SK-N-SH (cell line): Measurements from ENCODE around the gene PDZD2.

ENCODE experiments used
- CHD2 ChIP-seq: fragments of 150-350 bp; IDR thresholded peaks from 2 replicates; pipeline ENCODE4 v1.6.1; 2018; ENCODE audit warnings: low read length; ENCODE audit not compliant: partially characterized antibody
- EP300 ChIP-seq, 2 experiments: IDR thresholded peaks; 2 replicates each; pipeline versions ENCODE4 v1.4.0 to v1.6.1; 2012; ENCODE audit warnings: borderline replicate concordance in 1 of 2, low read depth in 1 of 2, low read length in 1 of 2
- JUND ChIP-seq: IDR thresholded peaks from 2 replicates; pipeline ENCODE4 v1.4.0; 2012
- NFIC ChIP-seq: IDR thresholded peaks from 2 replicates; pipeline ENCODE4 v1.4.0; 2012; ENCODE audit warnings: borderline replicate concordance
- NRF1 ChIP-seq: IDR thresholded peaks from 2 replicates; pipeline ENCODE4 v1.6.1; 2012; ENCODE audit warnings: low read depth, mild to moderate bottlenecking, low read length
- POLR2AphosphoS5 ChIP-seq: IDR thresholded peaks from 2 replicates; pipeline ENCODE4 v1.6.1; 2012; ENCODE audit warnings: low read depth, low read length
- REST ChIP-seq: IDR thresholded peaks from 2 replicates; pipeline ENCODE4 v1.6.1; 2012; ENCODE audit warnings: mild to moderate bottlenecking, low read depth, low read length, moderate library complexity
- TEAD4 ChIP-seq: IDR thresholded peaks from 2 replicates; pipeline ENCODE4 v1.4.0; 2012; ENCODE audit warnings: mild to moderate bottlenecking, borderline replicate concordance; ENCODE audit not compliant: insufficient read depth
- YY1 ChIP-seq: IDR thresholded peaks from 2 replicates; pipeline ENCODE4 v1.4.0; 2012; ENCODE audit warnings: low read depth, mild to moderate bottlenecking
- ZBTB33 ChIP-seq: IDR thresholded peaks from 2 replicates; pipeline ENCODE4 v1.4.0; 2012; ENCODE audit warnings: low read depth, borderline replicate concordance
- TF ChIP-seq, protein P1 (sequence below): fragments of 200-600 bp; sonication (generic); IDR thresholded peaks from 2 replicates; pipeline ENCODE4 v1.6.1; 2017; ENCODE audit warnings: antibody characterized with exemption, mild to moderate bottlenecking, moderate library complexity

GRCh38 chr5:31944684-31945445 is 305.9 kb downstream of the PDZD2 start:
- TF ChIP-seq EP300 (IDR thresholded peaks at IDR 0.05; ENCODE audit: borderline replicate concordance in 1 of 2, low read depth in 1 of 2, low read length in 1 of 2) (peak in 1 of 2 experiments; percentile 78; a peak in 2 of 4 replicates), NRF1 (no peak), TEAD4 (no peak), YY1 (no peak), NFIC (no peak), CHD2 (peak; percentile 56), POLR2AphosphoS5 (0 out of 2 replicates have a peak, but pooled peaks have one; percentile 37), ZBTB33 (no peak), JUND (no peak), REST (no peak)
- TF ChIP-seq, protein P1, sequence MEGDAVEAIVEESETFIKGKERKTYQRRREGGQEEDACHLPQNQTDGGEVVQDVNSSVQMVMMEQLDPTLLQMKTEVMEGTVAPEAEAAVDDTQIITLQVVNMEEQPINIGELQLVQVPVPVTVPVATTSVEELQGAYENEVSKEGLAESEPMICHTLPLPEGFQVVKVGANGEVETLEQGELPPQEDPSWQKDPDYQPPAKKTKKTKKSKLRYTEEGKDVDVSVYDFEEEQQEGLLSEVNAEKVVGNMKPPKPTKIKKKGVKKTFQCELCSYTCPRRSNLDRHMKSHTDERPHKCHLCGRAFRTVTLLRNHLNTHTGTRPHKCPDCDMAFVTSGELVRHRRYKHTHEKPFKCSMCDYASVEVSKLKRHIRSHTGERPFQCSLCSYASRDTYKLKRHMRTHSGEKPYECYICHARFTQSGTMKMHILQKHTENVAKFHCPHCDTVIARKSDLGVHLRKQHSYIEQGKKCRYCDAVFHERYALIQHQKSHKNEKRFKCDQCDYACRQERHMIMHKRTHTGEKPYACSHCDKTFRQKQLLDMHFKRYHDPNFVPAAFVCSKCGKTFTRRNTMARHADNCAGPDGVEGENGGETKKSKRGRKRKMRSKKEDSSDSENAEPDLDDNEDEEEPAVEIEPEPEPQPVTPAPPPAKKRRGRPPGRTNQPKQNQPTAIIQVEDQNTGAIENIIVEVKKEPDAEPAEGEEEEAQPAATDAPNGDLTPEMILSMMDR = no peak
